ENCODE measurements around the gene C1orf35. TPM values are rescaled to one million over a fixed set of nuclear protein-coding genes. Genes with fewer than 3 reads are reported as not detected.

C1orf35 gene
- total RNA-seq, 1 donor from 2014 or later, result 22.4 TPM

- no peak for DNase-seq (ENCODE audit: low spot score)
These were observed 6.9 kb upstream of the C1orf35 start for GRCh38 chr1:228109962-228110488.

- DNase-seq (ENCODE audit: low spot score), result peak; percentile 99
These were observed 6.2 kb upstream of the C1orf35 start, which contains the start of gene MRPL55 for GRCh38 chr1:228109073-228109961. TSS of gene MRPL55 (minus strand) at chr1:228109299. CDS start at chr1:228108260, 1,039 bp downstream.

GRCh38 chr1:228108742-228109072, 5.6 kb upstream of the C1orf35 start:
- no peak for DNase-seq (ENCODE audit: low spot score)

GRCh38 chr1:228108055-228108690, 5.0 kb upstream of the C1orf35 start:
- DNase-seq (ENCODE audit: low spot score), result no peak

GRCh38 chr1:228107636-228108035, 4.5 kb upstream of the C1orf35 start:
- no peak for DNase-seq (ENCODE audit: low spot score)

- no peak for DNase-seq (ENCODE audit: low spot score)
These were observed 3.6 kb upstream of the C1orf35 start for GRCh38 chr1:228106800-228107054.

- no peak for DNase-seq (ENCODE audit: low spot score)
These were observed 3.1 kb upstream of the C1orf35 start for GRCh38 chr1:228105996-228106799.

GRCh38 chr1:228105270-228105995, 2.3 kb upstream of the C1orf35 start:
- no peak for DNase-seq (ENCODE audit: low spot score)

GRCh38 chr1:228104526-228105269, 1.6 kb upstream of the C1orf35 start:
- no peak for DNase-seq (ENCODE audit: low spot score)

- no peak for DNase-seq (ENCODE audit: low spot score)
These were observed 933 bp downstream of the C1orf35 start for GRCh38 chr1:228101994-228102790.

GRCh38 chr1:228101614-228101993, 1.5 kb downstream of the C1orf35 start:
- no peak for DNase-seq (ENCODE audit: low spot score)

- no peak for DNase-seq (ENCODE audit: low spot score)
These were observed 2.1 kb downstream of the C1orf35 start for GRCh38 chr1:228100822-228101613.

- no peak for DNase-seq (ENCODE audit: low spot score)
These were observed 3.8 kb downstream of the C1orf35 start for GRCh38 chr1:228099331-228099732.

GRCh38 chr1:228098323-228098931, 4.7 kb downstream of the C1orf35 start:
- DNase-seq (ENCODE audit: low spot score), result no peak

GRCh38 chr1:228097333-228098081, 5.6 kb downstream of the C1orf35 start:
- DNase-seq (ENCODE audit: low spot score), result no peak

GRCh38 chr1:228096416-228097332, 6.5 kb downstream of the C1orf35 start:
- DNase-seq (ENCODE audit: low spot score), result no peak

- no peak for DNase-seq (ENCODE audit: low spot score)
These were observed 7.2 kb downstream of the C1orf35 start for GRCh38 chr1:228095938-228096337.

All from mucosa of gallbladder (tissue), 1 donor.